HCT116 (cell line): ENCODE data around the gene SH3PXD2A. TPM values are rescaled to one million over a fixed set of nuclear protein-coding genes. Genes with fewer than 3 reads are reported as not detected.

ENCODE experiments used
- ATAC-seq: fragments of 200-7000 bp; cut with Tn5 transposase; 2 replicates; pipeline ENCODE4 v1.9.1; 2020; ENCODE audit warnings: mild to moderate bottlenecking, moderate library complexity
- BruUV-seq: library from RNA; stranded (reverse); fragments of 400-500 nt; replicated peaks from 2 replicates; lab custom pipeline; 2021; lab: Mats Ljungman, UMichigan
- CTCF ChIA-PET: fragments of 300-600 bp; sonication (Branson Sonifier 250); formaldehyde crosslinking; loops from one replicate; lab custom pipeline; 2021; ENCODE audit warnings: antibody characterized with exemption; lab: Charles Lee
- POLR2A ChIA-PET: fragments of 300-600, 350-600 bp; sonication (Branson Sonifier 250); formaldehyde crosslinking; loops from one replicate; lab custom pipeline; 2021; ENCODE audit warnings: antibody characterized with exemption; lab: Charles Lee
- RAD21 ChIA-PET, 2 experiments: fragments of 300-600 bp; sonication (Branson Sonifier 250); formaldehyde crosslinking; loops; one replicate each; lab custom pipeline; 2023; ENCODE audit warnings: low total read pairs in 2 of 2; ENCODE audit not compliant: uncharacterized antibody in 2 of 2, unreplicated experiment in 2 of 2, low non-redundant PET in 1 of 2; lab: Charles Lee
- DNase-seq: peaks from one replicate; pipeline ENCODE4 v3.0.0-alpha.2; 2010; ENCODE audit warnings: low read depth, low spot score
- H2AFZ ChIP-seq: fragments of 200-600 bp; shearing (Covaris generic), sonication (generic); 2 replicates; pipeline ENCODE4 v1.6.1; 2017; ENCODE audit warnings: low read depth, mixed run types, mixed read lengths, antibody characterized with exemption, low read length; ENCODE audit not compliant: poor library complexity, severe bottlenecking
- H3K27ac ChIP-seq: 2 replicates; pipeline ENCODE4 v1.5.1; 2012; ENCODE audit warnings: low read depth, low read length
- H3K27me3 ChIP-seq: fragments of 200-600 bp; sonication (generic); 2 replicates; pipeline ENCODE4 v1.6.1; 2016; ENCODE audit warnings: mixed run types, low read length, mixed read lengths; ENCODE audit not compliant: insufficient read depth
- H3K36me3 ChIP-seq, 2 experiments: fragments of 200-500 bp in 1 of 2; fragments of 200-600 bp in 1 of 2; sonication (Bioruptor generic) in 1 of 2; sonication (generic) in 1 of 2; 2 replicates each; pipeline versions ENCODE4 v1.5.1 to v1.6.1; 2014 to 2016; ENCODE audit warnings: low read length in 2 of 2, inconsistent platforms in 1 of 2, mixed read lengths in 1 of 2, mixed run types in 1 of 2; ENCODE audit not compliant: insufficient read depth in 2 of 2, control insufficient read depth in 1 of 2
- H3K4me1 ChIP-seq, 2 experiments: fragments of 200-600 bp in 1 of 2; sonication (generic) in 1 of 2; 2 replicates each; pipeline versions ENCODE4 v1.5.1 to v1.6.1; 2012 to 2017; ENCODE audit warnings: low read length in 2 of 2, inconsistent platforms in 1 of 2, mild to moderate bottlenecking in 1 of 2, mixed read lengths in 1 of 2, mixed run types in 1 of 2, moderate library complexity in 1 of 2; ENCODE audit not compliant: insufficient read depth in 2 of 2, control insufficient read depth in 1 of 2
- H3K4me2 ChIP-seq: fragments of 200-600 bp; sonication (generic); 2 replicates; pipeline ENCODE4 v1.6.1; 2017; ENCODE audit warnings: mixed run types, low read length, mixed read lengths
- H3K4me3 ChIP-seq, 2 experiments: fragments of 200-600 bp in 1 of 2; sonication (generic) in 1 of 2; replicated peaks in 1 of 2; 2 replicates each; pipeline ENCODE4 v1.5.1; 2011 to 2016; ENCODE audit warnings: low read length in 2 of 2, control low read depth in 1 of 2, low read depth in 1 of 2, mild to moderate bottlenecking in 1 of 2, mixed read lengths in 1 of 2, mixed run types in 1 of 2
- H3K79me2 ChIP-seq: fragments of 200-600 bp; sonication (generic); 2 replicates; pipeline ENCODE4 v1.6.1; 2017; ENCODE audit warnings: mild to moderate bottlenecking, mixed run types, low read length, moderate library complexity, mixed read lengths; ENCODE audit not compliant: insufficient read depth
- H3K9ac ChIP-seq: fragments of 200-600 bp; sonication (generic); 2 replicates; pipeline ENCODE4 v1.6.1; 2016; ENCODE audit warnings: low read length, mixed read lengths
- H3K9me2 ChIP-seq: fragments of 200-600 bp; sonication (generic), shearing (Covaris generic); 2 replicates; pipeline ENCODE4 v1.6.1; 2017; ENCODE audit warnings: mixed run types, mild to moderate bottlenecking, moderate library complexity; ENCODE audit not compliant: insufficient read depth
- H3K9me3 ChIP-seq, 2 experiments: fragments of 200-500 bp in 1 of 2; fragments of 200-600 bp in 1 of 2; sonication (Bioruptor generic) in 1 of 2; sonication (generic) in 1 of 2; 2 replicates each; pipeline ENCODE4 v1.6.1; 2014 to 2017; ENCODE audit warnings: low read length in 2 of 2, mixed read lengths in 2 of 2, inconsistent platforms in 1 of 2, low read depth in 1 of 2, mild to moderate bottlenecking in 1 of 2, mixed run types in 1 of 2, moderate library complexity in 1 of 2; ENCODE audit not compliant: control insufficient read depth in 1 of 2, insufficient read depth in 1 of 2
- H4K20me1 ChIP-seq: fragments of 200-600 bp; sonication (generic), shearing (Covaris generic); 2 replicates; pipeline ENCODE4 v1.6.1; 2017; ENCODE audit warnings: mixed run types, mild to moderate bottlenecking, moderate library complexity; ENCODE audit not compliant: insufficient read depth
- CEBPB ChIP-seq: IDR thresholded peaks from 2 replicates; pipeline ENCODE4 v1.6.1; 2012; ENCODE audit warnings: low read depth
- EGR1 ChIP-seq: IDR thresholded peaks from 2 replicates; pipeline ENCODE4 v1.6.1; 2012; ENCODE audit warnings: low read depth
- EZH2phosphoT487 ChIP-seq: fragments of 200-600 bp; IDR thresholded peaks from 2 replicates; pipeline ENCODE4 v1.6.1; 2018; ENCODE audit warnings: antibody characterized with exemption, borderline replicate concordance
- RAD21 ChIP-seq: IDR thresholded peaks from 2 replicates; pipeline ENCODE4 v1.6.1; 2012; ENCODE audit warnings: low read depth, mild to moderate bottlenecking
- TCF7L2 ChIP-seq: IDR thresholded peaks from 2 replicates; pipeline ENCODE4 v1.7.0; 2011; ENCODE audit warnings: borderline replicate concordance, inconsistent platforms; ENCODE audit not compliant: insufficient read depth, insufficient read length; ENCODE audit errors: extremely low read depth
- ZNF274 ChIP-seq: fragments of 200-500 bp; sonication (Bioruptor generic); IDR thresholded peaks from 2 replicates; pipeline ENCODE4 v1.6.1; 2014; ENCODE audit warnings: mild to moderate bottlenecking, low read depth, low read length, inconsistent platforms
- intact Hi-C: fragments of 100-400 bp; cut with micrococcal nuclease; formaldehyde crosslinking; loops from 2 replicates; pipeline ENCODE4 v1.10.0; 2022
- total RNA-seq: library from RNA; stranded (reverse); gene quantifications from one replicate; pipeline ENCODE4 v1.2.1, GENCODE V29; 2021; ENCODE audit not compliant: unreplicated experiment
- TF ChIP-seq, protein P1 (sequence below): IDR thresholded peaks from 2 replicates; pipeline ENCODE4 v1.6.1; 2011; ENCODE audit warnings: mild to moderate bottlenecking, low read length, moderate library complexity; ENCODE audit not compliant: insufficient replicate concordance; ENCODE audit errors: extremely low read depth
- TF ChIP-seq, protein P2 (sequence below): IDR thresholded peaks from 2 replicates; pipeline ENCODE4 v1.6.1; 2012
- TF ChIP-seq, protein P3 (sequence below), 3 experiments: fragments of 200-600 bp in 1 of 3; sonication (generic) in 1 of 3; IDR thresholded peaks in 2 of 3; conservative IDR thresholded peaks in 1 of 3; 2 replicates each; pipeline ENCODE4 v1.5.1; 2012 to 2017; ENCODE audit warnings: low read depth in 2 of 3, low read length in 2 of 3, antibody characterized with exemption in 1 of 3, borderline replicate concordance in 1 of 3, control low read depth in 1 of 3, mild to moderate bottlenecking in 1 of 3, mixed read lengths in 1 of 3, mixed run types in 1 of 3, moderate library complexity in 1 of 3; ENCODE audit not compliant: insufficient read depth in 1 of 3

The SH3PXD2A gene
- total RNA-seq, 1 experiment from 2014 or later = 8.7 TPM

DNA sequence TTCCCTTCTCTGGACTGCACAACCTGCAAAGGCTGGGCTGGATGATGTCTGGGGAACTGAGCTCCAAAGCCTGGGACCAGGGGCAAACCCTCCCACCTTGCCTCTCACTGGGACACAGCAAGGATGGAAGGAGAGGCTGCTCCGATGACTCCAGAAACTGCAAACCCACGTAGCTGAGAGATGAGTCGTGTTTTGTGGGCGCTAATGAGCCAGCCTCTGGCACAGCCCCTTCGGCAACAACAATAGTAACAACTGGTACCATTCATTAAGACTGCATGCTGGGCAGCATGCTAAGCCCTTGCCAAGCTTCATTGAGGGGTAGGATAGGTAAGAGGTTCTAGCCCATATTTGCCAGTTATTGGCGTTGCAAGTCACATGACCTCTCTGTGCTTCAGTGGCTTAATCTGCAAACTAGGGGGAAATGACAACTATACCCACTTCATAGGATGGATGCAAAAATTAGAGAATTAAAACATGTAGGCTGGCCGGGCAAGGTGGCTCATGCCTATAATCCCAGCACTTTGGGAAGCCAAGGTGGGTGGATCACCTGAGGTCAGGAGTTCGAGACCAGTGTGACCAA is 145.9 kb downstream of the SH3PXD2A start:
- H3K36me3 ChIP-seq = no peaks in the 10 kb centered on the region
- POLR2A ChIA-PET = no interaction called here
- H4K20me1 ChIP-seq = no peaks in the 10 kb centered on the region
- no peaks in the 10 kb centered on the region for H3K9me3 ChIP-seq
- CTCF ChIA-PET = interaction anchor here (0.7 to 2.5 kb wide), 4 partner anchors 11 to 179 kb away, joined by 3 to 8 read pairs (median 3); no protein-coding TSS in a partner anchor
- intact Hi-C loops = no loop called here
- H3K79me2 ChIP-seq = no peaks in the 10 kb centered on the region
- no peaks in the 10 kb centered on the region for H3K27me3 ChIP-seq
- H3K27ac ChIP-seq = no peak overlapping the region
- TF ChIP-seq EZH2phosphoT487 (no peak), CEBPB (no peak), TCF7L2 (no peak), RAD21 (no peak), EGR1 (no peak), ZNF274 (no peak)
- TF ChIP-seq, protein P1, sequence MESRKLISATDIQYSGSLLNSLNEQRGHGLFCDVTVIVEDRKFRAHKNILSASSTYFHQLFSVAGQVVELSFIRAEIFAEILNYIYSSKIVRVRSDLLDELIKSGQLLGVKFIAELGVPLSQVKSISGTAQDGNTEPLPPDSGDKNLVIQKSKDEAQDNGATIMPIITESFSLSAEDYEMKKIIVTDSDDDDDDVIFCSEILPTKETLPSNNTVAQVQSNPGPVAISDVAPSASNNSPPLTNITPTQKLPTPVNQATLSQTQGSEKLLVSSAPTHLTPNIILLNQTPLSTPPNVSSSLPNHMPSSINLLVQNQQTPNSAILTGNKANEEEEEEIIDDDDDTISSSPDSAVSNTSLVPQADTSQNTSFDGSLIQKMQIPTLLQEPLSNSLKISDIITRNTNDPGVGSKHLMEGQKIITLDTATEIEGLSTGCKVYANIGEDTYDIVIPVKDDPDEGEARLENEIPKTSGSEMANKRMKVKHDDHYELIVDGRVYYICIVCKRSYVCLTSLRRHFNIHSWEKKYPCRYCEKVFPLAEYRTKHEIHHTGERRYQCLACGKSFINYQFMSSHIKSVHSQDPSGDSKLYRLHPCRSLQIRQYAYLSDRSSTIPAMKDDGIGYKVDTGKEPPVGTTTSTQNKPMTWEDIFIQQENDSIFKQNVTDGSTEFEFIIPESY = no peak
- TF ChIP-seq, protein P2, sequence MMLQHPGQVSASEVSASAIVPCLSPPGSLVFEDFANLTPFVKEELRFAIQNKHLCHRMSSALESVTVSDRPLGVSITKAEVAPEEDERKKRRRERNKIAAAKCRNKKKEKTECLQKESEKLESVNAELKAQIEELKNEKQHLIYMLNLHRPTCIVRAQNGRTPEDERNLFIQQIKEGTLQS = no peak
- TF ChIP-seq, protein P3, sequence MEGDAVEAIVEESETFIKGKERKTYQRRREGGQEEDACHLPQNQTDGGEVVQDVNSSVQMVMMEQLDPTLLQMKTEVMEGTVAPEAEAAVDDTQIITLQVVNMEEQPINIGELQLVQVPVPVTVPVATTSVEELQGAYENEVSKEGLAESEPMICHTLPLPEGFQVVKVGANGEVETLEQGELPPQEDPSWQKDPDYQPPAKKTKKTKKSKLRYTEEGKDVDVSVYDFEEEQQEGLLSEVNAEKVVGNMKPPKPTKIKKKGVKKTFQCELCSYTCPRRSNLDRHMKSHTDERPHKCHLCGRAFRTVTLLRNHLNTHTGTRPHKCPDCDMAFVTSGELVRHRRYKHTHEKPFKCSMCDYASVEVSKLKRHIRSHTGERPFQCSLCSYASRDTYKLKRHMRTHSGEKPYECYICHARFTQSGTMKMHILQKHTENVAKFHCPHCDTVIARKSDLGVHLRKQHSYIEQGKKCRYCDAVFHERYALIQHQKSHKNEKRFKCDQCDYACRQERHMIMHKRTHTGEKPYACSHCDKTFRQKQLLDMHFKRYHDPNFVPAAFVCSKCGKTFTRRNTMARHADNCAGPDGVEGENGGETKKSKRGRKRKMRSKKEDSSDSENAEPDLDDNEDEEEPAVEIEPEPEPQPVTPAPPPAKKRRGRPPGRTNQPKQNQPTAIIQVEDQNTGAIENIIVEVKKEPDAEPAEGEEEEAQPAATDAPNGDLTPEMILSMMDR (IDR thresholded peaks at IDR 0.05 in 2 of 3, conservative IDR thresholded peaks at IDR 0.05 in 1 of 3; ENCODE audit: borderline replicate concordance in 1 of 3, insufficient read depth in 1 of 3, low read depth in 2 of 3, low read length in 2 of 3) = no peak
- H3K4me1 ChIP-seq = peaks cover 15 to 26% of the 10 kb centered on the region in 2 experiments; a peak in 3 of 4 replicates
- RAD21 ChIA-PET = no interaction called here
- DNase-seq = peak; percentile 28
- H2AFZ ChIP-seq = no peak overlapping the region
- peak; percentile 48 for ATAC-seq
- no TSS peak for BruUV-seq
- no peak overlapping the region; the same call in 1 of the 2 replicates for H3K9ac ChIP-seq
- H3K4me2 ChIP-seq = peak overlapping the region; percentile 58
- H3K9me2 ChIP-seq = no peaks in the 10 kb centered on the region
- no peak overlapping the region for H3K4me3 ChIP-seq
